ENCODE measurements around the gene FCHSD2.

The FCHSD2 gene

GRCh38 chr11:72930008-72930407, 212.1 kb downstream of the FCHSD2 start:
- no peak overlapping the region for H3K4me3 ChIP-seq (ENCODE audit: low read depth, low read length)
- TF ChIP-seq CTCF (IDR thresholded peaks at IDR 0.05; ENCODE audit: borderline replicate concordance, insufficient read depth, low read depth, low read length), result no peak

GRCh38 chr11:72929256-72929655, 212.9 kb downstream of the FCHSD2 start:
- no peak for TF ChIP-seq CTCF (IDR thresholded peaks at IDR 0.05; ENCODE audit: borderline replicate concordance, insufficient read depth, low read depth, low read length)

GRCh38 chr11:72927380-72927779, 214.7 kb downstream of the FCHSD2 start:
- no peak for TF ChIP-seq CTCF (IDR thresholded peaks at IDR 0.05; ENCODE audit: borderline replicate concordance, insufficient read depth, low read depth, low read length)
- H3K4me3 ChIP-seq (ENCODE audit: low read depth, low read length), result no peak overlapping the region

More at GRCh38 chr11:72929256-72929655, 212.9 kb downstream of the FCHSD2 start:
- H3K4me3 ChIP-seq (ENCODE audit: low read depth, low read length), result no peak overlapping the region

GRCh38 chr11:72926076-72926475, 216.0 kb downstream of the FCHSD2 start:
- H3K4me3 ChIP-seq (ENCODE audit: low read depth, low read length), result no peak overlapping the region
- no peak for TF ChIP-seq CTCF (IDR thresholded peaks at IDR 0.05; ENCODE audit: borderline replicate concordance, insufficient read depth, low read depth, low read length)

GRCh38 chr11:72925656-72926055, 216.5 kb downstream of the FCHSD2 start:
- H3K4me3 ChIP-seq (ENCODE audit: low read depth, low read length), result no peak overlapping the region
- no peak for TF ChIP-seq CTCF (IDR thresholded peaks at IDR 0.05; ENCODE audit: borderline replicate concordance, insufficient read depth, low read depth, low read length)

GRCh38 chr11:72924568-72925190, 217.4 kb downstream of the FCHSD2 start:
- H3K4me3 ChIP-seq (ENCODE audit: low read depth, low read length), result no peak overlapping the region

More at GRCh38 chr11:72924568-72925190, 217.4 kb downstream of the FCHSD2 start:
- peak; percentile 37; the same call in 1 of the 2 replicates for TF ChIP-seq CTCF (IDR thresholded peaks at IDR 0.05; ENCODE audit: borderline replicate concordance, insufficient read depth, low read depth, low read length)
